GM12874 (cell line): ENCODE results near the gene COL6A1.

Source experiments
- TF ChIP-seq, protein P1 (sequence below): IDR thresholded peaks from 2 replicates; pipeline ENCODE4 v1.5.1; 2011; ENCODE audit warnings: low read depth, mild to moderate bottlenecking, control low read depth, low read length, moderate library complexity; ENCODE audit not compliant: insufficient read depth

COL6A1 gene

DNA sequence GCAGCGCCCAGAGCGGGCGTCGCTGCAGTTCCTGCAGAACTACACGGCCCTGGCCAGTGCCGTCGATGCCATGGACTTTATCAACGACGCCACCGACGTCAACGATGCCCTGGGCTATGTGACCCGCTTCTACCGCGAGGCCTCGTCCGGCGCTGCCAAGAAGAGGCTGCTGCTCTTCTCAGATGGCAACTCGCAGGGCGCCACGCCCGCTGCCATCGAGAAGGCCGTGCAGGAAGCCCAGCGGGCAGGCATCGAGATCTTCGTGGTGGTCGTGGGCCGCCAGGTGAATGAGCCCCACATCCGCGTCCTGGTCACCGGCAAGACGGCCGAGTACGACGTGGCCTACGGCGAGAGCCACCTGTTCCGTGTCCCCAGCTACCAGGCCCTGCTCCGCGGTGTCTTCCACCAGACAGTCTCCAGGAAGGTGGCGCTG, 22.0 kb downstream of the COL6A1 start:
- TF ChIP-seq, protein P1, sequence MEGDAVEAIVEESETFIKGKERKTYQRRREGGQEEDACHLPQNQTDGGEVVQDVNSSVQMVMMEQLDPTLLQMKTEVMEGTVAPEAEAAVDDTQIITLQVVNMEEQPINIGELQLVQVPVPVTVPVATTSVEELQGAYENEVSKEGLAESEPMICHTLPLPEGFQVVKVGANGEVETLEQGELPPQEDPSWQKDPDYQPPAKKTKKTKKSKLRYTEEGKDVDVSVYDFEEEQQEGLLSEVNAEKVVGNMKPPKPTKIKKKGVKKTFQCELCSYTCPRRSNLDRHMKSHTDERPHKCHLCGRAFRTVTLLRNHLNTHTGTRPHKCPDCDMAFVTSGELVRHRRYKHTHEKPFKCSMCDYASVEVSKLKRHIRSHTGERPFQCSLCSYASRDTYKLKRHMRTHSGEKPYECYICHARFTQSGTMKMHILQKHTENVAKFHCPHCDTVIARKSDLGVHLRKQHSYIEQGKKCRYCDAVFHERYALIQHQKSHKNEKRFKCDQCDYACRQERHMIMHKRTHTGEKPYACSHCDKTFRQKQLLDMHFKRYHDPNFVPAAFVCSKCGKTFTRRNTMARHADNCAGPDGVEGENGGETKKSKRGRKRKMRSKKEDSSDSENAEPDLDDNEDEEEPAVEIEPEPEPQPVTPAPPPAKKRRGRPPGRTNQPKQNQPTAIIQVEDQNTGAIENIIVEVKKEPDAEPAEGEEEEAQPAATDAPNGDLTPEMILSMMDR: no peak

DNA sequence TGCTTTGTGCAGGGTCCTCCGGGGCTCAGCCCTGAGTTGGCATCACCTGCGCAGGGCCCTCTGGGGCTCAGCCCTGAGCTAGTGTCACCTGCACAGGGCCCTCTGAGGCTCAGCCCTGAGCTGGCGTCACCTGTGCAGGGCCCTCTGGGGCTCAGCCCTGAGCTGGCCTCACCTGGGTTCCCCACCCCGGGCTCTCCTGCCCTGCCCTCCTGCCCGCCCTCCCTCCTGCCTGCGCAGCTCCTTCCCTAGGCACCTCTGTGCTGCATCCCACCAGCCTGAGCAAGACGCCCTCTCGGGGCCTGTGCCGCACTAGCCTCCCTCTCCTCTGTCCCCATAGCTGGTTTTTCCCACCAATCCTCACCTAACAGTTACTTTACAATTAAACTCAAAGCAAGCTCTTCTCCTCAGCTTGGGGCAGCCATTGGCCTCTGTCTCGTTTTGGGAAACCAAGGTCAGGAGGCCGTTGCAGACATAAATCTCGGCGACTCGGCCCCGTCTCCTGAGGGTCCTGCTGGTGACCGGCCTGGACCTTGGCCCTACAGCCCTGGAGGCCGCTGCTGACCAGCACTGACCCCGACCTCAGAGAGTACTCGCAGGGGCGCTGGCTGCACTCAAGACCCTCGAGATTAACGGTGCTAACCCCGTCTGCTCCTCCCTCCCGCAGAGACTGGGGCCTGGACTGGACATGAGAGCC, 22.7 kb downstream of the COL6A1 start:
- TF ChIP-seq, protein P1: no peak

DNA sequence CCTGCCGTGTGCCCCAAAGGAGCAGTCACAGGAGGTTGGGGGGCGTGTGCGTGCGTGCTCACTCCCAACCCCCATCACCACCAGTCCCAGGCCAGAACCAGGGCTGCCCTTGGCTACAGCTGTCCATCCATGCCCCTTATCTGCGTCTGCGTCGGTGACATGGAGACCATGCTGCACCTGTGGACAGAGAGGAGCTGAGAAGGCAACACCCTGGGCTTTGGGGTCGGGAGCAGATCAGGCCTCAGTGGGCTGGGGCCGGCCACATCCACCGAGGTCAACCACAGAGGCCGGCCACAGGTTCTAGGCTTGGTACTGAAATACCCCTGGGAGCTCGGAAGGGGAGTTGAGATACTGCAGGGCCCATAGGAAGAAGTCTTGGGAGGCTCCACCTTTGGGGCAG, 23.5 kb downstream of the COL6A1 start:
- TF ChIP-seq, protein P1: no peak

DNA sequence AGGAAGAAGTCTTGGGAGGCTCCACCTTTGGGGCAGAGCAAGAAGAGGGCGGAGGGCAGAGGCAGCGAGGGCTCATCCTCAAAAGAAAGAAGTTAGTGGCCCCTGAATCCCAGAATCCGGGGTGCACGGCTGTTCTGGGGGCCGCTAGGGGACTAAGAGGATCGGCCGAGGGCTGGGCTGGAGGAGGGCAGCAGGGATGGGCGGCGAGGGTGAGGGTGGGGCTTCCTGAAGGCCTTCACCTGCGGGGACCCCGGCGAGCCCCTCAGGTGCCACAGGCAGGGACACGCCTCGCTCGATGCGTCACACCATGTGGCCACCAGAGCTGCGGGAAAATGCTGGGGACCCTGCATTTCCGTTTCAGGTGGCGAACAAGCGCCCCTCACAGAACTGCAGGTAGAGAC, 23.9 kb downstream of the COL6A1 start:
- TF ChIP-seq, protein P1: no peak

DNA sequence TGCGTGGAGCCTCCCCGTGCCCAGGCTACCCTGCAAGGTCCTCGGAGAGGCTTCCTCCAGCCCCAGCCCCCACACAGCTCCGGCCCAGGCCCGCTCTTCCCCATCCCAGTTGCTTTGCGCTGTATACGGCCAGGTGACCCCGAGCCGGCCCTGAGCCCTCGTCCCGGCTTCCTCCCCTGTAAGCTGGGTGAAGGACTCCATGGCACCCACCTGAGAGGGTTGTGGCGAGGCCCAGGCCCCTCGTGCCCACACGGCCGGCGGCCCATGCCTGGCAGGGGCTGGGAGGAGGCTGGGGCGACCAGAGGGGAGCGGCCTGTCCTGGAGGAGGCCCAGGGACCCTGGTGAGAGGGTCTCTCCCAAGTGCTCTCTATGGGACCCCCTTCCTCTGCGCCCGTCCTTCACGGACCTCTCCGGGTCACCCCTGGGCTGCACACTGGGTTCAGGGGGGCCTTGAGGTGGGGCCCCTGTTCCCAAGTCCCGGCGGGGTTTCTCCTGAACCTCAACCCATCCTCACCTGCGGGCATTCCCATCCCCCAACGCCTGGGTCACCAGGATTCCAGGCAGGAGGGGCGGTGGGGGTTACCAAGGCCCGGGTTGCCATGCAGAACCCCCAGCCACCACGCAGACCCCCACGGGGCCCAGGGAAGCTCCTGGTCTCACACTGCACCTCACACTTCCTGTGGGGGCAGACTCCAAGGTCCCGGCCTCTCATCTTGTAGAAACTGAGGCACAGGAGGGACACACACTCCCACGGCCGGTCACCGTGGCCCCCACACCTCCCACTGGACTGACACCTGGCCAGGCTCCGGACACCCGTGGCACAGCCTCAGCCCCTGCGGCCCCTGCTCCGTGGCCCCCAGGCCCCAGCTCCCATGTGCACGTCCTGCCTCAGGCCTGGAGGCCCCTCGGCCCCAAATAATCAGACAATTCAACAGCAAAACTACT, 25.2 kb downstream of the COL6A1 start:
- TF ChIP-seq, protein P1: no peak

DNA sequence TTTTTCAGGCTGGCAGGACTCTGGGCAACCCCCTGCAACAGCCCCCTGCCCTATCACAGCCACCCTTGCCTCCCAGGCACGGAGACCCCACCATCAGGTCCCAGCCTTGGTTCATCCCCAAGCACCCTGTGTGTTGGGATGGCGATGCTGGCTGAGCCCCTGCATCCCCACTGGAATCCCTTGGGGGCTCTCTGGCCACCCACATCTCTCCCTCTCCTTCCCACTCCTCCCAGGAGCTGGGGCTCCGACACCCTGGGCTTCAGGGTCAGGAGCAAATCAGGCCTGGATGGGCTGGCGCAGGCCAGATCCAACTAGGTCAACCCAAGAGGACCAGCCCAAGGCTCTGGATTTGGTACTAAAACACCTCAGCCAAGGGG, 25.9 kb downstream of the COL6A1 start:
- TF ChIP-seq, protein P1: no peak

DNA sequence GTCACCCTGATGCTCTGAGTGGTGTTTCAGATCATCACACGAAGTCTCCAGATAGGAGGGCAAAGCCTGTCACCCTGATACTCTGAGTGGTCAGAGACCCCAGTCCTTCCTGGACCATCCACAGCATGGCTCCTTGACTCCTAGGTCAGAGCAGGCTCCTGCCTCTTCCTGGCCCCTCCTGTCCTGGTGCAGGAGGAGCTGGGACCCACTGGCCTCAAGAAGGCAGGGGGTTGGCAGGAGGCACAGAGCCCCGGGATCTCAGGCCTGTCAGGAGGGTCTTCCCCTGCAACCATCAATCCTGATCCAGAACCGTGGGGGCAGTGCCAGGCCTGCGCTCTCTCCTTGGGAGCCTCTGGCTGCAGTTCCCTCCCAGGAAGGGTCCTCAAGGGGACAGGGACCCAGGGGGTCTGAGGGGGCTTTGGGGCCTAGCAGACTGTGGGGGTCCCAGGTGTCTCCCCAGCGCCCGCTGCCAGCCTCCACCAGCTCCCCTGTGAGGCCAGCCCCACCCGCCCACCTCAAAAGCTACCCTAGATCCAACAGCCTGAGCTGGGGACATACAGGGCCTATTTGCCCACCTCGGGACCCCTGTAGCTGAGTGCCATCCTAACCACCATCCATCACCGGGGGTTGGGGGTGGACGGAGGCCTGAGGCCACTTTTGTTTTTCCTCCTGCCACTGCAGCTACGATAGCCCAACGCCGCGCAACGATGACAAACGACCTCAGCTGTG, 27.5 kb downstream of the COL6A1 start:
- TF ChIP-seq, protein P1: no peak
